Panc1 (cell line): Measurements from ENCODE around the gene DTX3L.

Source experiments
- POLR2AphosphoS5 ChIP-seq: IDR thresholded peaks from 2 replicates; pipeline ENCODE4 v1.6.1; 2012; ENCODE audit warnings: mild to moderate bottlenecking, low read depth, low read length, moderate library complexity
- SIN3A ChIP-seq: IDR thresholded peaks from 2 replicates; pipeline ENCODE4 v1.6.1; 2012; ENCODE audit warnings: low read depth, mild to moderate bottlenecking, low read length, moderate library complexity, borderline replicate concordance; ENCODE audit not compliant: insufficient read depth
- TF ChIP-seq, protein P1 (sequence below): fragments of 450-650 bp; IDR thresholded peaks from 2 replicates; pipeline ENCODE4 v1.5.1; 2017; ENCODE audit warnings: mild to moderate bottlenecking
- TF ChIP-seq, protein P2 (sequence below), 2 experiments: IDR thresholded peaks; 2 replicates each; pipeline ENCODE4 v1.6.1; 2011 to 2012; ENCODE audit warnings: low read depth in 2 of 2, control low read depth in 1 of 2, low read length in 1 of 2, mild to moderate bottlenecking in 1 of 2, moderate library complexity in 1 of 2; ENCODE audit not compliant: insufficient read depth in 1 of 2

DNA sequence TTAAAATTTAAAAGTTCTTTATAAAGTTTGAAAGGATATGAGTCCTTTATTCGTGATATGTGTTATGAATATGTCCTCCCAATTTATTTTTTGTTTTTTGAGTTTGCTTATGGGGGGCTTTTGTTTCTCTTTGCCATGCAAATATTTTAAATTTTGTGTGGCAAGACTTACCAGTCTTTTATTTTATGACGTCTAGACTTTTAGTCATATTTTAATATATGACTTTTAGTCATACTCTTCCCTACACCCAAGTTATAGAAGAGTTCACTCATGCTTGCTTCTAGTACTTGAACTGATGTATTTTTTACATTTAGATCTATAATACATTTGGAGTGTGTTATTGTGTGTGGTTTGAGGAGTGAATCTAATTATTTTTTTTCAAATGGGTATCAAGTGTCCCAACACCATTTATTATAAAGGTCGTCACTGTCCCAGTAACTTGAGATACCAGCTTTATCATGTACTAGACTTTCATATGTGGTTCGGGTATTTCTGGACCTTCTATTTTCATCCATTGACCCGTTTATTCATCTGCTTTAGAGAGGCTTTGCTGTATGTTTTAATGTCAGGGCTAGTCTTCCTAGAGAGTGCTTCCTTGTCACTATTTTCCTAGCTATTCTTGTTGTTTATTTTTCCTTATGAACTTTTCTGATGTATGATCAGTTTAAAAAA lies 14.1 kb downstream of the DTX3L start:
- TF ChIP-seq, protein P1, sequence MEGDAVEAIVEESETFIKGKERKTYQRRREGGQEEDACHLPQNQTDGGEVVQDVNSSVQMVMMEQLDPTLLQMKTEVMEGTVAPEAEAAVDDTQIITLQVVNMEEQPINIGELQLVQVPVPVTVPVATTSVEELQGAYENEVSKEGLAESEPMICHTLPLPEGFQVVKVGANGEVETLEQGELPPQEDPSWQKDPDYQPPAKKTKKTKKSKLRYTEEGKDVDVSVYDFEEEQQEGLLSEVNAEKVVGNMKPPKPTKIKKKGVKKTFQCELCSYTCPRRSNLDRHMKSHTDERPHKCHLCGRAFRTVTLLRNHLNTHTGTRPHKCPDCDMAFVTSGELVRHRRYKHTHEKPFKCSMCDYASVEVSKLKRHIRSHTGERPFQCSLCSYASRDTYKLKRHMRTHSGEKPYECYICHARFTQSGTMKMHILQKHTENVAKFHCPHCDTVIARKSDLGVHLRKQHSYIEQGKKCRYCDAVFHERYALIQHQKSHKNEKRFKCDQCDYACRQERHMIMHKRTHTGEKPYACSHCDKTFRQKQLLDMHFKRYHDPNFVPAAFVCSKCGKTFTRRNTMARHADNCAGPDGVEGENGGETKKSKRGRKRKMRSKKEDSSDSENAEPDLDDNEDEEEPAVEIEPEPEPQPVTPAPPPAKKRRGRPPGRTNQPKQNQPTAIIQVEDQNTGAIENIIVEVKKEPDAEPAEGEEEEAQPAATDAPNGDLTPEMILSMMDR = no peak
- no peak for TF ChIP-seq POLR2AphosphoS5
- TF ChIP-seq, protein P2, sequence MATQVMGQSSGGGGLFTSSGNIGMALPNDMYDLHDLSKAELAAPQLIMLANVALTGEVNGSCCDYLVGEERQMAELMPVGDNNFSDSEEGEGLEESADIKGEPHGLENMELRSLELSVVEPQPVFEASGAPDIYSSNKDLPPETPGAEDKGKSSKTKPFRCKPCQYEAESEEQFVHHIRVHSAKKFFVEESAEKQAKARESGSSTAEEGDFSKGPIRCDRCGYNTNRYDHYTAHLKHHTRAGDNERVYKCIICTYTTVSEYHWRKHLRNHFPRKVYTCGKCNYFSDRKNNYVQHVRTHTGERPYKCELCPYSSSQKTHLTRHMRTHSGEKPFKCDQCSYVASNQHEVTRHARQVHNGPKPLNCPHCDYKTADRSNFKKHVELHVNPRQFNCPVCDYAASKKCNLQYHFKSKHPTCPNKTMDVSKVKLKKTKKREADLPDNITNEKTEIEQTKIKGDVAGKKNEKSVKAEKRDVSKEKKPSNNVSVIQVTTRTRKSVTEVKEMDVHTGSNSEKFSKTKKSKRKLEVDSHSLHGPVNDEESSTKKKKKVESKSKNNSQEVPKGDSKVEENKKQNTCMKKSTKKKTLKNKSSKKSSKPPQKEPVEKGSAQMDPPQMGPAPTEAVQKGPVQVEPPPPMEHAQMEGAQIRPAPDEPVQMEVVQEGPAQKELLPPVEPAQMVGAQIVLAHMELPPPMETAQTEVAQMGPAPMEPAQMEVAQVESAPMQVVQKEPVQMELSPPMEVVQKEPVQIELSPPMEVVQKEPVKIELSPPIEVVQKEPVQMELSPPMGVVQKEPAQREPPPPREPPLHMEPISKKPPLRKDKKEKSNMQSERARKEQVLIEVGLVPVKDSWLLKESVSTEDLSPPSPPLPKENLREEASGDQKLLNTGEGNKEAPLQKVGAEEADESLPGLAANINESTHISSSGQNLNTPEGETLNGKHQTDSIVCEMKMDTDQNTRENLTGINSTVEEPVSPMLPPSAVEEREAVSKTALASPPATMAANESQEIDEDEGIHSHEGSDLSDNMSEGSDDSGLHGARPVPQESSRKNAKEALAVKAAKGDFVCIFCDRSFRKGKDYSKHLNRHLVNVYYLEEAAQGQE (IDR thresholded peaks at IDR 0.05; ENCODE audit: insufficient read depth in 1 of 2, low read depth in 2 of 2, low read length in 1 of 2) = no peak
- no peak for TF ChIP-seq SIN3A
